CD4-positive, CD25-positive, alpha-beta regulatory T cell (primary cell): ENCODE data around the gene FBN1. TPM values are rescaled to one million over a fixed set of nuclear protein-coding genes. Genes with fewer than 3 reads are reported as not detected.

Experiments
- ATAC-seq, 2 donors: fragments of 150-1000 bp; cut with Tn5 transposase; one replicate each; pipeline ENCODE4 v1.10.0; 2021; ENCODE audit warnings: low read depth in 2 of 2, moderate number of reproducible peaks in 2 of 2, moderate library complexity in 1 of 2
- DNase-seq, 3 donors: peaks; one replicate each; pipeline versions ENCODE4 v3.0.0 to v3.0.0-alpha.2; 2012 to 2022; ENCODE audit warnings: mixed read lengths in 1 of 3
- H3K27ac ChIP-seq: one replicate; pipeline ENCODE4 v1.7.0; 2013; ENCODE audit warnings: mild to moderate bottlenecking, low read length; ENCODE audit not compliant: insufficient read depth, poor library complexity, severe bottlenecking
- H3K27me3 ChIP-seq: one replicate; pipeline ENCODE4 v1.7.0; 2013; ENCODE audit warnings: low read length; ENCODE audit not compliant: control insufficient read depth, insufficient read depth
- H3K36me3 ChIP-seq: one replicate; pipeline ENCODE4 v1.7.0; 2013; ENCODE audit warnings: mild to moderate bottlenecking, low read length, moderate library complexity; ENCODE audit not compliant: control insufficient read depth, insufficient read depth
- H3K4me1 ChIP-seq: 2 replicates; pipeline ENCODE4 v1.7.0; 2013; ENCODE audit warnings: mild to moderate bottlenecking, low read length; ENCODE audit not compliant: insufficient read depth, control insufficient read depth, poor library complexity, severe bottlenecking
- H3K4me3 ChIP-seq: one replicate; pipeline ENCODE4 v1.7.0; 2013; ENCODE audit warnings: low read depth, mild to moderate bottlenecking, low read length, moderate library complexity
- H3K9me3 ChIP-seq, 2 experiments: 1 replicate in 1 of 2; 2 replicates in 1 of 2; pipeline ENCODE4 v1.7.0; 2013; ENCODE audit warnings: low read length in 2 of 2, mild to moderate bottlenecking in 1 of 2, moderate library complexity in 1 of 2; ENCODE audit not compliant: control insufficient read depth in 2 of 2
- H3K27ac Mint-ChIP-seq, 3 donors: one replicate each; pipeline ENCODE4 v1.8.0; 2020 to 2022; ENCODE audit warnings: mild to moderate bottlenecking in 3 of 3, mixed read lengths in 3 of 3, moderate library complexity in 2 of 3
- H3K27me3 Mint-ChIP-seq: one replicate; pipeline ENCODE4 v1.8.0; 2022; ENCODE audit warnings: mild to moderate bottlenecking, mixed read lengths
- H3K36me3 Mint-ChIP-seq: one replicate; pipeline ENCODE4 v1.8.0; 2020; ENCODE audit warnings: mixed read lengths
- H3K4me1 Mint-ChIP-seq, 4 donors: one replicate each; pipeline ENCODE4 v1.8.0; 2020 to 2022; ENCODE audit warnings: mixed read lengths in 4 of 4, mild to moderate bottlenecking in 1 of 4
- H3K4me3 Mint-ChIP-seq, 4 donors: one replicate each; pipeline ENCODE4 v1.8.0; 2020 to 2022; ENCODE audit warnings: mild to moderate bottlenecking in 4 of 4, mixed read lengths in 4 of 4, moderate library complexity in 3 of 4
- H3K9me3 Mint-ChIP-seq, 7 donors: one replicate each; pipeline ENCODE4 v1.8.0; 2020 to 2022; ENCODE audit warnings: mixed read lengths in 7 of 7, mild to moderate bottlenecking in 3 of 7, moderate library complexity in 2 of 7
- polyA plus RNA-seq, 4 donors: library from polyadenylated mRNA; unstranded; fragments of 300-500 nt; fragmentation: Illumina TruSeq; gene quantifications; one replicate each; pipeline ENCODE4 v1.2.3, GENCODE V29; 2021
- total RNA-seq: library from RNA; stranded (reverse); gene quantifications from one replicate; pipeline ENCODE4 v1.2.3, GENCODE V29; 2022

The FBN1 gene
- total and polyA plus RNA-seq, 5 donors from 2014 or later = 0.72 TPM; not detected in 4

DNA sequence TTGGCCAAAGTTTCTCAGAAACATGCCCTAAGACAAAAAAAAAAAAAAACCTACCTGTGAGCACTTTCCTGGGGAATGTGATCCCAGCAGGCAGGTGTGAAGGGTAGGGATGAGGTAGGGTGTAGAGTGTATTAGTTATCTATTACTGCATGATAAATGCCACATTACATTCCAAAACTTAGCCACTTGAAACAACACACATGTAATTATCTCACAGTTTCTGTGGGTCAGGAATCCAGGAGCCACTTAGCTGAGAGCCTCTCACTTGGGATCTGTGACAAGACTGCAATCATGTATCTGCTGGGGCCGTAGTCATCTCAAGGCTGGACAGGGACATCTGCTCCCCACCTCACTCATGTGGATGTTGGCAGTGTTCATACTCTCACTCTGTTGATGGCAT is 18.9 kb upstream of the FBN1 start:
- Histone ChIP-seq H3K9me3 (no peaks in the 10 kb centered on the region), H3K4me3 (no peak overlapping the region), H3K36me3 (no peaks in the 10 kb centered on the region), H3K27ac (no peak overlapping the region), H3K27me3 (peaks cover 3% of the 10 kb centered on the region), H3K4me1 (no peaks in the 10 kb centered on the region)
- peaks cover 0 to 4% (median 0%) of the 10 kb centered on the region in 7 donors for H3K9me3 Mint-ChIP-seq
- no peaks in the 10 kb centered on the region for H3K4me1 Mint-ChIP-seq
- ATAC-seq = no peak
- H3K27ac Mint-ChIP-seq = no peak overlapping the region
- no peak for DNase-seq
- H3K27me3 Mint-ChIP-seq = no peaks in the 10 kb centered on the region
- H3K36me3 Mint-ChIP-seq = no peaks in the 10 kb centered on the region
- no peak overlapping the region for H3K4me3 Mint-ChIP-seq

DNA sequence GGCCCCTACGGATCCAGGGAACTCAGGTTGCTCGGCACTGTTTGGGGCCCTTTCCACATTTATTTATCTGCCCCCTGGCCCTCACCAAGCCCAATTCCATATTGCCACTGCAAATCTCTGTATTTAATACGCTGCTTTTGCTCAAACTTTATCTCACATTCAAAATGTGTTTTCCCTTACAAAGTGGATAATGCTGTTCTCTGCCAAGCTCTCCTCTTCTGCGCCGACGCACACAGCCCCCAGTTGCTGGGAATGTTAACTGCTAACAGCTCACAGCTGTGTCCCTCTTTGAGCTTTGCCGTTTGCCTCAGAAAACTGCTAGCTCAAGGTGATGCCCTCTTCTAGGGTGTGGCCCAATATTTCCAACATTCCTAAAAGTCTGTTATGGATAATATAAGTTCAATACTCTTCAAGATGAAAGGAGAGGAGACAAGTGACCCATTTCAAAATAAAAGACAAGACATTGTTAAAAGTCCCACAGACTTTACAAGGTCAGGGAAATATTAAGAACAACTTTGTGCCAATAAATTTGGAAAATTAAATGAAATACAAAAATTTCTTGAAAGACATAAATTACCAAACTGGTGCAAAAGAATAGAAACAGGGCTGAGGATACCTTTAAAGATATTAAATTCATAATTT is 12.6 kb upstream of the FBN1 start:
- no peak for DNase-seq
- H3K4me3 ChIP-seq = no peak overlapping the region
- Mint-ChIP-seq H3K4me3 (no peak overlapping the region), H3K27ac (no peak overlapping the region), H3K27me3 (peaks cover 9% of the 10 kb centered on the region), H3K36me3 (no peaks in the 10 kb centered on the region), H3K4me1 (no peaks in the 10 kb centered on the region), H3K9me3 (peaks cover 0 to 4% (median 0%) of the 10 kb centered on the region in 7 donors)
- peaks cover 3% of the 10 kb centered on the region for H3K27me3 ChIP-seq
- H3K36me3 ChIP-seq = no peaks in the 10 kb centered on the region
- no peak for ATAC-seq
- no peak overlapping the region for H3K27ac ChIP-seq
- H3K9me3 ChIP-seq = no peaks in the 10 kb centered on the region
- no peaks in the 10 kb centered on the region for H3K4me1 ChIP-seq

DNA sequence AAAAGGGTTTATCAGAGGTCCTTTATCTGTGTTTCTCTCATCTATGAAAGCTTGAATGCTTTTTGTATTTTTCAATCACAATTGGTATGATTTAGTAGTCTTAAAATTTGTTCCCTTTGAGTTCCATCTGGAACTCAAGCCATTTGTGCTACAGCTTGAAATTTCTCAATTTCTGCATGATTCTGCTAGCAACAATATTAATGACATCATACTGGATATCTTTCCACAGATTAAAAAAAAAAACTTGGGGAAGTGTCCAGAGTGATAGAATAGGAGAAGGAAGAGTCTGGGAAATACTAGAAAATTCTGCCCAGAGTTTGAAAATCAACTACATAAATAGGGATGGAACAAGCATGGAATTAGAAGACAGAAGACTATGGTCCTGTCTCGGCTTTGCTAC is 9.3 kb upstream of the FBN1 start:
- peaks cover 5% of the 10 kb centered on the region for H3K27me3 ChIP-seq
- H3K4me1 ChIP-seq = no peaks in the 10 kb centered on the region
- Mint-ChIP-seq H3K27ac (no peak overlapping the region), H3K36me3 (no peaks in the 10 kb centered on the region), H3K4me1 (no peaks in the 10 kb centered on the region), H3K27me3 (peaks cover 16% of the 10 kb centered on the region), H3K9me3 (peaks cover 0 to 3% (median 0%) of the 10 kb centered on the region in 7 donors), H3K4me3 (no peak overlapping the region)
- H3K9me3 ChIP-seq = no peaks in the 10 kb centered on the region
- no peaks in the 10 kb centered on the region for H3K36me3 ChIP-seq
- no peak overlapping the region for H3K4me3 ChIP-seq
- DNase-seq (no peak), ATAC-seq (no peak)
- no peak overlapping the region for H3K27ac ChIP-seq

DNA sequence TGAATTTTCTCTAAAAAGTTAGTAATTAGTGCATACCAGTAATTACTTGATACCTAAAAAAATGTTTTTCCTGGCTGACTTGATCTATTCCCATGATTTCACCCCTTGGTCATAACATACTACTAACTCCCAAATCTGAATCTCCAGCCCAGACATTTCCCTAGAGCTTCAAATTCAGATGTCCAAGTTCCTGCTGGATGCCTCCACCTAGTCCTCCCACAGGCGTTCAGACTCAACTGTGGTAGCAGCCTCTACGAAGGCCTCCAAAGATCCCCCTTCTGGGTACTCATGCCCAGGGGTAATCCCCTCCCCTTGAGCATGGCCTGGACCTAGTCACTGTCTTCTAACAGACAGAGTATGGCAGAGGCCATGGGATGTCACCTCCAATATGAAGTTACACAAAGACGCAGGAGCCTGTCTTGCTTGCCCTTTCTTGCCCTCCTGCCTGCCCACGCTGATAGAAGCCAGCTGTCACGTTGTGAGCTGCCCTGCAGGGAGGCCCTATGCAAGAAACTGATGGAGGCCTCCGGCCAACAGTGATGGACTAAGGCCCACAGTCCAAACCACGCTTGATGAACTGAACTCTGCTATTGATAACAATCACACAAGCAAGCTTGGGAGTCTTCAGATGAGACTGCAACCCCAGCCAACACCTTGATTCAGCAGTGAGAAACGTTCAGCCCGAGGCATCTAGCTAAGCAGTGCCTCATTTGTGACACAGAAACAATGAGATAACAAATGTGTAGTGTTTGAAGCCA is 8.6 kb upstream of the FBN1 start:
- Mint-ChIP-seq H3K36me3 (no peaks in the 10 kb centered on the region), H3K4me3 (no peak overlapping the region), H3K27ac (no peak overlapping the region), H3K9me3 (peaks cover 0 to 3% (median 0%) of the 10 kb centered on the region in 7 donors), H3K4me1 (no peaks in the 10 kb centered on the region), H3K27me3 (peaks cover 19% of the 10 kb centered on the region)
- H3K4me3 ChIP-seq = no peak overlapping the region
- no peak overlapping the region for H3K27ac ChIP-seq
- DNase-seq (no peak), ATAC-seq (no peak)
- peaks cover 2% of the 10 kb centered on the region for H3K27me3 ChIP-seq
- H3K9me3 ChIP-seq = no peaks in the 10 kb centered on the region
- no peaks in the 10 kb centered on the region for H3K36me3 ChIP-seq
- H3K4me1 ChIP-seq = no peaks in the 10 kb centered on the region

DNA sequence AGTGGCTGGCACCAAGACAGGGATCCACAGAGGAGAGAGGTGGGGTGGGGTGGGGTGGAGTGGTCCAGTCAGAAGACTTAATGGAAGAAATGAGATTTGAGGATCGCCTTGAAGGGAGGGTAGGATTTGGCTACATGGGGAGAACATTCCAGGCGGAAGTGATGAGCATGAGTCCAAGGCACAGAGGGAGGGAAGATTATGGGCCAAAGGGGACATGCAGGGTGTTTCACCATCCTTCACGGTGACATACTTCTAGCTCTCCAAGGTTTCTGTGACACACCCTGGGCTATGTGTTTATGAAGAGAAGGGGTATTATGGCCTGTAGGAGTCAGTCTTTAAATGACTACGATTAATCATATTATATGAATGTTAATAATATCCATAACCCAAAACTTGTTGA is 7.7 kb upstream of the FBN1 start:
- H3K4me1 ChIP-seq = no peaks in the 10 kb centered on the region
- no peak overlapping the region for H3K4me3 ChIP-seq
- no peak for DNase-seq
- Mint-ChIP-seq H3K4me3 (no peak overlapping the region), H3K27me3 (peaks cover 27% of the 10 kb centered on the region), H3K4me1 (no peaks in the 10 kb centered on the region), H3K27ac (no peak overlapping the region), H3K9me3 (no peaks in the 10 kb centered on the region), H3K36me3 (no peaks in the 10 kb centered on the region)
- no peak for ATAC-seq
- no peaks in the 10 kb centered on the region for H3K9me3 ChIP-seq
- no peak overlapping the region for H3K27ac ChIP-seq
- H3K27me3 ChIP-seq = peaks cover 4% of the 10 kb centered on the region
- H3K36me3 ChIP-seq = no peaks in the 10 kb centered on the region

DNA sequence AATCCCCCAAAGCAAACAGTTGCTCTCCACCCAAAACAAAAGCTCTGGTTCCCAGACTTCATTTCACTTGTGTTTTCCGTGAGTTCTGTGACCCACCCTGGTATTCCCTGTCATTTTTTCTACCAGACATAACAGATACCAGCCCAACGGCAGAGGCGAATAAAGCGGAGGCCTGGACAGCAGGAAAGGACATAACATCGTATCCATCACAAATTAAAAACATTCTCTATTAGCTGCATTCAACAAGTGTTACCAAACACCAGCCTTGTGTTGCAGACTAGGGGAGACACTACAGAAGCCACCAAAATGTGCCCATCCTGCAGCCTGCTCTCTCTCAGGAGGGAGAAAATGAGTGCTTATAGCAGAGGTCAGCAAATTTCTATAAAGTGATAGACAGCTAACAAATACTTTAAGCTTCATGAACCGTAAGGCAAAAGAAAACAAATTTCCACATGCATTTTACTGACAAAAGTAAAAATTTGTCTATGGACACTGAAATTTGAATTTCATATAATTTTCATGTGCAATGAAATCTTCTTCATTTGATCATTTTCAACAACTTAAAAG is 7.1 kb upstream of the FBN1 start:
- no peak overlapping the region for H3K27ac Mint-ChIP-seq
- no peak overlapping the region for H3K27ac ChIP-seq
- peaks cover 32% of the 10 kb centered on the region for H3K27me3 Mint-ChIP-seq
- H3K4me3 Mint-ChIP-seq = no peak overlapping the region
- ATAC-seq (no peak), DNase-seq (no peak)
- no peak overlapping the region for H3K4me3 ChIP-seq
- no peaks in the 10 kb centered on the region for H3K9me3 Mint-ChIP-seq
- no peaks in the 10 kb centered on the region for H3K36me3 ChIP-seq
- no peaks in the 10 kb centered on the region for H3K36me3 Mint-ChIP-seq
- peaks cover 8% of the 10 kb centered on the region for H3K27me3 ChIP-seq
- H3K4me1 ChIP-seq = no peaks in the 10 kb centered on the region
- no peaks in the 10 kb centered on the region for H3K9me3 ChIP-seq
- H3K4me1 Mint-ChIP-seq = no peaks in the 10 kb centered on the region

DNA sequence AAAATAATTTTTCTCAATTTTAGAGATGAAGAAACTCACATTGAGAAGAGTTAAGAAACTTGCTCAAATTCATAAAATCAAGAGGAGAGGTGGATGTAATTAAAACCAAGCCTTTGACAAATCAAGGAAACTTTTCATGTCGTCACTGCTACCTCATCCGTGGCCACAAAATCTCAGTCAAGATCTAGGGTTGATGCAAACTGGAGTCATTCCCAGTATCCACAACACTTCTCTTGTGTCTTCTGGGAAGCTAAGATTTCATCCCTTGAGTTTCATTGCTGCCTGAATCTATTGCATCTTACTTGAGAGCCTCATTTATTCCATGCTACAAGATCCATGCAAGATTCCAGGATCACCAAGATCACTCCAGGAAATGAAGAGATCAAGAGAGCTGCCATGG is 5.4 kb upstream of the FBN1 start:
- Mint-ChIP-seq H3K36me3 (no peaks in the 10 kb centered on the region), H3K27ac (no peak overlapping the region), H3K4me3 (no peak overlapping the region), H3K9me3 (no peaks in the 10 kb centered on the region), H3K27me3 (peaks cover 38% of the 10 kb centered on the region), H3K4me1 (no peaks in the 10 kb centered on the region)
- Histone ChIP-seq H3K27me3 (peaks cover 18% of the 10 kb centered on the region), H3K36me3 (no peaks in the 10 kb centered on the region), H3K4me1 (no peaks in the 10 kb centered on the region), H3K9me3 (no peaks in the 10 kb centered on the region), H3K27ac (no peak overlapping the region), H3K4me3 (no peak overlapping the region)
- DNase-seq (no peak), ATAC-seq (no peak)
